Bronchial epithelial cell (primary cell): ENCODE measurements around the gene MPZL2. TPM values are rescaled to one million over a fixed set of nuclear protein-coding genes. Genes with fewer than 3 reads are reported as not detected.

Experiments used
- DNase-seq: peaks from one replicate; pipeline ENCODE4 v3.0.0-alpha.2; 2010; ENCODE audit warnings: low read depth
- FAIRE-seq: peaks from 2 replicates; lab custom pipeline; 2011; peaks lifted over from hg19 to GRCh38; lab: Jason Lieb, UNC
- H3K27me3 ChIP-seq: 2 replicates; pipeline ENCODE4 v1.5.1; 2011; ENCODE audit warnings: low read length; ENCODE audit not compliant: control insufficient read depth, insufficient read depth
- H3K36me3 ChIP-seq: 2 replicates; pipeline ENCODE4 v1.5.1; 2011; ENCODE audit warnings: low read length; ENCODE audit not compliant: control insufficient read depth, insufficient read depth
- H3K4me3 ChIP-seq: 2 replicates; pipeline ENCODE4 v1.5.1; 2011; ENCODE audit warnings: mild to moderate bottlenecking, low read depth, low read length, control low read depth
- CTCF ChIP-seq: IDR thresholded peaks from 2 replicates; pipeline ENCODE4 v1.5.1; 2011; ENCODE audit warnings: mild to moderate bottlenecking, moderate library complexity, low read length, control low read depth, inconsistent platforms; ENCODE audit not compliant: insufficient read depth, severe bottlenecking
- total RNA-seq: library from RNA; depleted of rRNA; stranded (reverse); fragments of >200 nt; gene quantifications from 2 replicates; pipeline ENCODE4 v1.2.1, GENCODE V29; 2014

MPZL2 gene
- total RNA-seq, 1 donor from 2014 or later, result 38.7 TPM

- H3K4me3 ChIP-seq, result no peak overlapping the region
- FAIRE-seq (no peak), DNase-seq (no peak)
- no peaks in the 10 kb centered on the region for H3K27me3 ChIP-seq
- TF ChIP-seq CTCF, result no peak
- no peaks in the 10 kb centered on the region for H3K36me3 ChIP-seq
These were observed 50.3 kb downstream of the MPZL2 start for GRCh38 chr11:118213781-118214180.

GRCh38 chr11:118213201-118213600 is 50.9 kb downstream of the MPZL2 start:
- no peak overlapping the region for H3K4me3 ChIP-seq
- no peaks in the 10 kb centered on the region for H3K27me3 ChIP-seq
- no peaks in the 10 kb centered on the region for H3K36me3 ChIP-seq
- no peak for DNase-seq
- no peak for FAIRE-seq
- no peak for TF ChIP-seq CTCF

- no peak for FAIRE-seq
- no peak for TF ChIP-seq CTCF
- Histone ChIP-seq H3K27me3 (no peaks in the 10 kb centered on the region), H3K36me3 (no peaks in the 10 kb centered on the region), H3K4me3 (no peak overlapping the region)
- no peak for DNase-seq
These were observed 51.3 kb downstream of the MPZL2 start for GRCh38 chr11:118212781-118213191.

- Histone ChIP-seq H3K36me3 (no peaks in the 10 kb centered on the region), H3K27me3 (no peaks in the 10 kb centered on the region), H3K4me3 (no peak overlapping the region)
- no peak for FAIRE-seq
- DNase-seq, result peak; percentile 32
- no peak for TF ChIP-seq CTCF
These were observed 51.9 kb downstream of the MPZL2 start for GRCh38 chr11:118212131-118212725.

GRCh38 chr11:118211006-118211405 is 53.1 kb downstream of the MPZL2 start:
- DNase-seq (no peak), FAIRE-seq (no peak)
- no peak for TF ChIP-seq CTCF
- no peak overlapping the region for H3K4me3 ChIP-seq
- H3K36me3 ChIP-seq, result no peaks in the 10 kb centered on the region
- no peaks in the 10 kb centered on the region for H3K27me3 ChIP-seq

GRCh38 chr11:118210323-118210722 is 53.8 kb downstream of the MPZL2 start:
- Histone ChIP-seq H3K27me3 (no peaks in the 10 kb centered on the region), H3K36me3 (no peaks in the 10 kb centered on the region), H3K4me3 (no peak overlapping the region)
- TF ChIP-seq CTCF, result no peak
- FAIRE-seq (no peak), DNase-seq (no peak)
